ENCODE data around the gene AKAP8L. TPM values are rescaled to one million over a fixed set of nuclear protein-coding genes. Genes with fewer than 3 reads are reported as not detected.

The AKAP8L gene
- total and polyA plus RNA-seq, 2 donors (not counting 1 experiment from before 2014, with no cell fraction given) = 18.0 to 87.0 TPM

GRCh38 chr19:15461694-15462093, 42.9 kb upstream of the AKAP8L start:
- no peaks in the 10 kb centered on the region for H3K4me1 ChIP-seq (ENCODE audit: control insufficient read depth, extremely low read depth, insufficient read depth, low read length)
- H3K36me3 ChIP-seq (ENCODE audit: control insufficient read depth, insufficient read depth, low read length) = no peaks in the 10 kb centered on the region
- no peak for DNase-seq (ENCODE audit: low read depth in 2 of 2)
- H3K79me2 ChIP-seq (ENCODE audit: control insufficient read depth, insufficient read depth, low read length) = no peaks in the 10 kb centered on the region
- TF ChIP-seq EZH2 (IDR thresholded peaks at IDR 0.05; ENCODE audit: low read length, missing control alignments) = no peak
- TF ChIP-seq, protein P1, sequence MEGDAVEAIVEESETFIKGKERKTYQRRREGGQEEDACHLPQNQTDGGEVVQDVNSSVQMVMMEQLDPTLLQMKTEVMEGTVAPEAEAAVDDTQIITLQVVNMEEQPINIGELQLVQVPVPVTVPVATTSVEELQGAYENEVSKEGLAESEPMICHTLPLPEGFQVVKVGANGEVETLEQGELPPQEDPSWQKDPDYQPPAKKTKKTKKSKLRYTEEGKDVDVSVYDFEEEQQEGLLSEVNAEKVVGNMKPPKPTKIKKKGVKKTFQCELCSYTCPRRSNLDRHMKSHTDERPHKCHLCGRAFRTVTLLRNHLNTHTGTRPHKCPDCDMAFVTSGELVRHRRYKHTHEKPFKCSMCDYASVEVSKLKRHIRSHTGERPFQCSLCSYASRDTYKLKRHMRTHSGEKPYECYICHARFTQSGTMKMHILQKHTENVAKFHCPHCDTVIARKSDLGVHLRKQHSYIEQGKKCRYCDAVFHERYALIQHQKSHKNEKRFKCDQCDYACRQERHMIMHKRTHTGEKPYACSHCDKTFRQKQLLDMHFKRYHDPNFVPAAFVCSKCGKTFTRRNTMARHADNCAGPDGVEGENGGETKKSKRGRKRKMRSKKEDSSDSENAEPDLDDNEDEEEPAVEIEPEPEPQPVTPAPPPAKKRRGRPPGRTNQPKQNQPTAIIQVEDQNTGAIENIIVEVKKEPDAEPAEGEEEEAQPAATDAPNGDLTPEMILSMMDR (conservative IDR thresholded peaks at IDR 0.05 in 1 of 2, IDR thresholded peaks at IDR 0.05 in 1 of 2; ENCODE audit: low read depth in 1 of 2, low read length in 2 of 2) = no peak
- H4K20me1 ChIP-seq (ENCODE audit: control insufficient read depth, extremely low read depth, insufficient read depth, low read length) = no peaks in the 10 kb centered on the region
- no peak overlapping the region for H2AFZ ChIP-seq (ENCODE audit: low read length)
- H3K4me2 ChIP-seq (ENCODE audit: extremely low read depth, insufficient read depth, low read length) = no peak overlapping the region
- H3K4me3 ChIP-seq (replicated peaks in 1 of 4; ENCODE audit: control extremely low read depth in 1 of 4, insufficient read depth in 1 of 4, low read depth in 3 of 4, low read length in 4 of 4) = no peak overlapping the region
- H3K27ac ChIP-seq (ENCODE audit: insufficient read depth, low read length) = no peak overlapping the region
- no peak overlapping the region for H3K9ac ChIP-seq (ENCODE audit: insufficient read depth, low read length)
- H3K27me3 ChIP-seq (ENCODE audit: control insufficient read depth, insufficient read depth, low read length) = peaks cover 17% of the 10 kb centered on the region
- H3K9me3 ChIP-seq (ENCODE audit: control insufficient read depth, insufficient read depth, low read depth, low read length) = no peaks in the 10 kb centered on the region

DNA sequence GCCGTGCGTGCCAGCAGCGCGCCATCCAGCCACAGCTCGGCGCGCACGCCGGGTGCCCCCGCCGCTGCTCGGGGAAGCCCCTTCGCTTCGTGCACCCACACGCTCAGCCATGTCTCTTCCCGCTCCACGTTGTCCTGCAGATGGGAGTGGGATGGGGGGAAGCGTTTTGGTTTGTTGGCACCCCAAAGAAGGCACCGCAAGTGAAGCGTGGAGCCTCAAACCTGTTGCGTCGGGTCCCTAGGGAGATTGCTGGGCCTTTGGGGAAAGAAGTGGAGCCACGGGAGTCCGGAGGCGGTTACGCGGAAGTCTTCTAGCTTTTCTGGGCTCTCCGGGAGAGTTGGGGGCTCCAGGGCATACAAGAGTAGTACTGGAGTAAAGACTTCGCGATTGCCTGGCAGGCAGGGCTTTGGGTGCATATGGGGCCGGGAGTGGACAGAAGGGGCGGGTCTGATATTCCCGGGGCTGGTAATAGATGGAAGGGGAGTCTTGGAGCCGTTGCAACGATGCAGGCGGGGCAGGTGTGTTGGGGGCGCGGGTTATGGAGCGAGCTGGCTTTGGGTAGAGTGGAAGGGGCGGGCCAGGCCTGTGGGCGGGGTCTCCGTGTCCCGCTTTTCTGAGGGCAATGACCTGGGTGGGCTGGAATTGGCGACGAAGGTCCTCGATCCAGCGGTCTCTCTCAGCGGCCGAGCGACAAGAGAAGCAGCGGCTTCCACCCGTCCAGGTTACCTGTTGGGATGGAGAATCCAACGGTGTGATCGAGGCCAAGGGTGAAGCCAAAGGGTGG, 39.1 kb upstream of the AKAP8L start:
- Histone ChIP-seq H3K9ac (ENCODE audit: insufficient read depth, low read length) (no peak overlapping the region), H4K20me1 (ENCODE audit: control insufficient read depth, extremely low read depth, insufficient read depth, low read length) (no peaks in the 10 kb centered on the region), H3K9me3 (ENCODE audit: control insufficient read depth, insufficient read depth, low read depth, low read length) (no peaks in the 10 kb centered on the region), H3K27ac (ENCODE audit: insufficient read depth, low read length) (no peak overlapping the region), H2AFZ (ENCODE audit: low read length) (no peak overlapping the region), H3K27me3 (ENCODE audit: control insufficient read depth, insufficient read depth, low read length) (peaks cover 32% of the 10 kb centered on the region), H3K79me2 (ENCODE audit: control insufficient read depth, insufficient read depth, low read length) (no peaks in the 10 kb centered on the region), H3K4me1 (ENCODE audit: control insufficient read depth, extremely low read depth, insufficient read depth, low read length) (peaks cover 3% of the 10 kb centered on the region), H3K4me3 (replicated peaks in 1 of 4; ENCODE audit: control extremely low read depth in 1 of 4, insufficient read depth in 1 of 4, low read depth in 3 of 4, low read length in 4 of 4) (no peak overlapping the region), H3K4me2 (ENCODE audit: extremely low read depth, insufficient read depth, low read length) (no peak overlapping the region), H3K36me3 (ENCODE audit: control insufficient read depth, insufficient read depth, low read length) (no peaks in the 10 kb centered on the region)
- no peak for DNase-seq (ENCODE audit: low read depth in 2 of 2)
- TF ChIP-seq, protein P1 (conservative IDR thresholded peaks at IDR 0.05 in 1 of 2, IDR thresholded peaks at IDR 0.05 in 1 of 2; ENCODE audit: low read depth in 1 of 2, low read length in 2 of 2) = no peak
- peak; percentile 65 for TF ChIP-seq EZH2 (IDR thresholded peaks at IDR 0.05; ENCODE audit: low read length, missing control alignments)

DNA sequence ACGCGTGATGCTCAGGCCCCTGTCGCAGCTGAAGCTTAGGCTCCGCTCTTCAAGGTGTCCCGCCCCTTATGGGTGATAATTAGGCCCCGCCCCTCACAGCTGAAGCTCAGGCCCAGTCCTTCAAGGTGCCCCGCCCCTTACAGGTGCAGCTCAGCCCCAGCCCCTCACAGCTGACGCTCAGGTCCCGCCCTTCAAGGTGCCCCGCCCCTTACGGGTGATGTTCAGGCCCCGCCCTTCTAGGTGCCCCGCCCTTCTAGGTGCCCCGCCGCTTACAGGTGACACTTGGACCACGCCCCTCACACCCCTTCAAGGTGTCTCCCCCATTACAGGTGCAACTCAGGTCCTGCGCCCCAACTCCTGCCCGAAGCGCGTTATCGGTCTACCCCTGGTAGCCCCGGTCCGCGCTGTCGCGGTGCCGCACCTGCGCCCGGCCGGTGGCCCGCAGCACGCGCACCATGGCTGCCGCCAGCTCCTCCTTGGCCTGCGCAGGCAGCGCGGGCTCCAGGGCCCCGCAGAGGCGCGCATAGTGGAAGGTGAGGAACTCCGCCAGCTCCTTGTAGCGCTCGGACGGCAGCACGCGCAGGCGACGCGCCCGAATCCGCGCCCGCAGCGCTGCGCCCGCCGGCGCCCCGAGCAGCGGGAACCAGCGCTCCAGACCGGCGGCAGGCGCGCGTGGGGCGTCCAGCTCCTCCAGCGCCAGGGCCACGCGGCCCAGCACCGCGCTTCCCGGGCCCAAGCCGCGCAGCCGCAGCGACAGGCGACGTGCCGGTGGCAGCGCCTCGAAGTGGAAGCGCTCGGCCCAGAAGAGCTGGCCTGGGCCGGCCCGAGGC, 38.3 kb upstream of the AKAP8L start:
- TF ChIP-seq EZH2 (IDR thresholded peaks at IDR 0.05; ENCODE audit: low read length, missing control alignments) = peak; percentile 25
- TF ChIP-seq, protein P1 (conservative IDR thresholded peaks at IDR 0.05 in 1 of 2, IDR thresholded peaks at IDR 0.05 in 1 of 2; ENCODE audit: low read depth in 1 of 2, low read length in 2 of 2) = no peak
- Histone ChIP-seq H3K27me3 (ENCODE audit: control insufficient read depth, insufficient read depth, low read length) (peaks cover 32% of the 10 kb centered on the region), H2AFZ (ENCODE audit: low read length) (no peak overlapping the region), H3K27ac (ENCODE audit: insufficient read depth, low read length) (no peak overlapping the region), H3K4me2 (ENCODE audit: extremely low read depth, insufficient read depth, low read length) (no peak overlapping the region), H4K20me1 (ENCODE audit: control insufficient read depth, extremely low read depth, insufficient read depth, low read length) (no peaks in the 10 kb centered on the region), H3K4me1 (ENCODE audit: control insufficient read depth, extremely low read depth, insufficient read depth, low read length) (peaks cover 7% of the 10 kb centered on the region), H3K36me3 (ENCODE audit: control insufficient read depth, insufficient read depth, low read length) (no peaks in the 10 kb centered on the region), H3K79me2 (ENCODE audit: control insufficient read depth, insufficient read depth, low read length) (no peaks in the 10 kb centered on the region), H3K4me3 (replicated peaks in 1 of 4; ENCODE audit: control extremely low read depth in 1 of 4, insufficient read depth in 1 of 4, low read depth in 3 of 4, low read length in 4 of 4) (no peak overlapping the region), H3K9ac (ENCODE audit: insufficient read depth, low read length) (no peak overlapping the region), H3K9me3 (ENCODE audit: control insufficient read depth, insufficient read depth, low read depth, low read length) (no peaks in the 10 kb centered on the region)
- DNase-seq (ENCODE audit: low read depth in 2 of 2) = no peak

All from fibroblast of lung (primary cell).